Stimulated activated effector memory CD8-positive, alpha-beta T cell treated with anti-CD3 and anti-CD28 coated beads, Interleukin-12 subunit alpha, Interleukin-12 subunit beta, amount 100 ng/mL, for 72 hours (primary cell): ENCODE results near the gene ZFR2.
A peak's percentile ranks its signal among the peaks of the same experiment; 100 is the strongest.
"Not testable (repeated sequence)": the region's sequence is repeated elsewhere in the genome, so short reads cannot be mapped to it uniquely, and the experiment has no call there.

Experiments
- ATAC-seq: fragments of 150-1000 bp; cut with Tn5 transposase; 2 replicates; pipeline ENCODE4 v1.10.0; 2021
- DNase-seq, 2 donors: peaks; one replicate each; pipeline ENCODE4 v3.0.0; 2021 to 2022; ENCODE audit warnings: low spot score in 2 of 2
- H3K27ac Mint-ChIP-seq: one replicate; pipeline ENCODE4 v1.8.0; 2022; ENCODE audit warnings: mild to moderate bottlenecking, mixed read lengths
- H3K36me3 Mint-ChIP-seq: one replicate; pipeline ENCODE4 v1.8.0; 2022; ENCODE audit warnings: mild to moderate bottlenecking, mixed read lengths
- H3K4me1 Mint-ChIP-seq: one replicate; pipeline ENCODE4 v1.8.0; 2022; ENCODE audit warnings: mixed read lengths
- H3K4me3 Mint-ChIP-seq: one replicate; pipeline ENCODE4 v1.8.0; 2022; ENCODE audit warnings: mild to moderate bottlenecking, mixed read lengths
- H3K9me3 Mint-ChIP-seq: one replicate; pipeline ENCODE4 v1.8.0; 2022; ENCODE audit warnings: mixed read lengths

The ZFR2 gene

GRCh38 chr19:3759482-3760254 is 109.2 kb downstream of the ZFR2 start:
- peak overlapping the region; percentile 99 for H3K4me3 Mint-ChIP-seq
- H3K9me3 Mint-ChIP-seq: no peaks in the 10 kb centered on the region
- peaks cover 89% of the 10 kb centered on the region for H3K36me3 Mint-ChIP-seq
- no peak for DNase-seq
- peaks cover 39% of the 10 kb centered on the region for H3K4me1 Mint-ChIP-seq
- ATAC-seq: no peak
- peak overlapping the region; percentile 99 for H3K27ac Mint-ChIP-seq

DNA sequence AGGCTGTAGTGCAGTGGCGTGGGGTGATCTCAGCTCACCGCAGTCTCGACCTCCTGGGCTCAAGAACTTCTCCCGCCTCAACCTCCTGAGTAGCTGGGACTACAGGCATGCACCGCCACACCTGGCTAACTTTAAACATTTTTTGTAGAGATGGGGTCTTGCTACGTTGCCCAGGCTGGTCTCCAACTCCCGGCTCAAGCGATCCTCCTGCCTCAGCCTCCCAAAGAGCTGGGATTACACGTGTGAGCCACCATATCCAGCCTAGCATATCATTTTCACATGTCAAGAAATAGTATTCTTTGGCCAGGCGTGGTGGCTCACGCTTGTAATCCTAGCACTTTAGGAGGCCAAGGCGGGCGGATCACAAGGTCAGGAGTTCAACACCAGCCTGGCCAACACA is 110.5 kb downstream of the ZFR2 start:
- DNase-seq, ATAC-seq, H3K9me3 Mint-ChIP-seq, H3K27ac Mint-ChIP-seq: not testable (repeated sequence)
- Mint-ChIP-seq H3K36me3 (peaks cover 89% of the 10 kb centered on the region), H3K4me1 (peaks cover 40% of the 10 kb centered on the region), H3K4me3 (peak overlapping the region; percentile 99)

DNA sequence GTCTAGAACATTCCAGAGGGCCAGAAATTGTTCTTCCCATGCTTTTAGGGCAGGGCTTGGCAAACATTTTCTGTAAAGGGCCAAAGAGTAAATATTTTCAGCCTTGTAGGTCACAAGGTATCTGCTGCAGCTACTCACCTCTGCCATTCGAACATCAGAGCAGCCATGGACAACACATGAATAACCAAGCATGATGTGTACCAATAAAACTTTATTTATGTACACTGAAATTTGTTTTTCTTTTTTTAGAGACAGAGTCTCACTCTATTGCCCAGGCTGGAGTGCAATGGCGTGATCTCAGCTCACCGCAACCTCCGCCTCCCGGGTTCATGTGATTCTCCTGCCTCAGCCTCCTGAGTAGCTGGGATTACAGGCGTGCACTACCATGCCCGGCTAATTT is 111.1 kb downstream of the ZFR2 start:
- Mint-ChIP-seq H3K36me3 (peaks cover 86% of the 10 kb centered on the region), H3K4me1 (peaks cover 34% of the 10 kb centered on the region)
- H3K27ac Mint-ChIP-seq, DNase-seq, ATAC-seq, H3K9me3 Mint-ChIP-seq, H3K4me3 Mint-ChIP-seq: not testable (repeated sequence)
